Measurements from ENCODE around the gene IER5.

The IER5 gene

GRCh38 chr1:181100934-181101333, 12.4 kb downstream of the IER5 start:
- peaks cover 91% of the 10 kb centered on the region for H3K4me1 Mint-ChIP-seq
- peak overlapping the region; percentile 64 to 91 for H3K4me3 Mint-ChIP-seq
- no peak for ATAC-seq

GRCh38 chr1:181101581-181102226, 13.2 kb downstream of the IER5 start:
- DNase-seq (no peak), ATAC-seq (no peak)
- Mint-ChIP-seq H3K4me1 (peaks cover 91% of the 10 kb centered on the region), H3K27ac (peak overlapping the region in 1 of 2 donors; percentile 28), H3K4me3 (no peak overlapping the region), H3K27me3 (peaks cover 8% of the 10 kb centered on the region), H3K9me3 (no peaks in the 10 kb centered on the region)

More at GRCh38 chr1:181100934-181101333, 12.4 kb downstream of the IER5 start:
- Mint-ChIP-seq H3K27ac (peak overlapping the region in 1 of 2 donors; percentile 99), H3K9me3 (no peaks in the 10 kb centered on the region), H3K27me3 (peaks cover 2% of the 10 kb centered on the region)
- no peak for DNase-seq

GRCh38 chr1:181102841-181103240, 14.3 kb downstream of the IER5 start:
- no peaks in the 10 kb centered on the region for H3K9me3 Mint-ChIP-seq
- peaks cover 13% of the 10 kb centered on the region for H3K27me3 Mint-ChIP-seq
- H3K27ac Mint-ChIP-seq, result no peak overlapping the region
- ATAC-seq, result no peak
- peak overlapping the region in 1 of 2 donors; percentile 0 for H3K4me3 Mint-ChIP-seq
- peaks cover 87% of the 10 kb centered on the region for H3K4me1 Mint-ChIP-seq
- DNase-seq, result no peak

GRCh38 chr1:181103399-181103798, 14.9 kb downstream of the IER5 start:
- Mint-ChIP-seq H3K27ac (no peak overlapping the region), H3K4me1 (peaks cover 87% of the 10 kb centered on the region), H3K9me3 (no peaks in the 10 kb centered on the region), H3K4me3 (peak overlapping the region in 1 of 2 donors; percentile 0), H3K27me3 (peaks cover 19% of the 10 kb centered on the region)
- no peak for ATAC-seq
- no peak for DNase-seq

- DNase-seq (no peak), ATAC-seq (no peak)
- Mint-ChIP-seq H3K27me3 (peaks cover 25% of the 10 kb centered on the region), H3K4me1 (peaks cover 84% of the 10 kb centered on the region), H3K9me3 (no peaks in the 10 kb centered on the region), H3K27ac (peak overlapping the region; percentile 42 to 44), H3K4me3 (peak overlapping the region; percentile 86 to 87)
Observed at GRCh38 chr1:181104042-181104789, 15.7 kb downstream of the IER5 start.

GRCh38 chr1:181104790-181105133, 16.3 kb downstream of the IER5 start:
- Mint-ChIP-seq H3K27me3 (peaks cover 31% of the 10 kb centered on the region), H3K4me1 (peaks cover 79% of the 10 kb centered on the region), H3K27ac (peak overlapping the region in 1 of 2 donors; percentile 42), H3K9me3 (no peaks in the 10 kb centered on the region), H3K4me3 (peak overlapping the region; percentile 86 to 87)
- ATAC-seq, result peak; percentile 51
- peak; percentile 51 to 68 for DNase-seq

- peak; percentile 89 for ATAC-seq
- Mint-ChIP-seq H3K4me3 (peak overlapping the region; percentile 87 to 92), H3K27ac (peak overlapping the region; percentile 74 to 87), H3K9me3 (no peaks in the 10 kb centered on the region), H3K27me3 (peaks cover 37% of the 10 kb centered on the region), H3K4me1 (peaks cover 73% of the 10 kb centered on the region)
- peak; percentile 89 to 92 for DNase-seq
Observed at GRCh38 chr1:181105134-181106021, 16.9 kb downstream of the IER5 start.

- DNase-seq, result no peak
- ATAC-seq, result no peak
- Mint-ChIP-seq H3K4me3 (peak overlapping the region; percentile 81 to 92), H3K27me3 (peaks cover 43% of the 10 kb centered on the region), H3K9me3 (no peaks in the 10 kb centered on the region), H3K4me1 (peaks cover 67% of the 10 kb centered on the region), H3K27ac (peak overlapping the region in 1 of 2 donors; percentile 87)
Observed at GRCh38 chr1:181106022-181106312, 17.5 kb downstream of the IER5 start.

GRCh38 chr1:181106479-181106878, 18.0 kb downstream of the IER5 start:
- DNase-seq, result no peak
- Mint-ChIP-seq H3K4me1 (peaks cover 62% of the 10 kb centered on the region), H3K27me3 (peaks cover 48% of the 10 kb centered on the region)

GRCh38 chr1:181107711-181108110, 19.2 kb downstream of the IER5 start:
- no peak for ATAC-seq
- DNase-seq, result no peak
- H3K4me3 Mint-ChIP-seq, result no peak overlapping the region
- H3K9me3 Mint-ChIP-seq, result no peaks in the 10 kb centered on the region
- peaks cover 51% of the 10 kb centered on the region for H3K27me3 Mint-ChIP-seq
- H3K4me1 Mint-ChIP-seq, result peaks cover 52% of the 10 kb centered on the region
- H3K27ac Mint-ChIP-seq, result no peak overlapping the region

More at GRCh38 chr1:181106479-181106878, 18.0 kb downstream of the IER5 start:
- Mint-ChIP-seq H3K4me3 (no peak overlapping the region), H3K9me3 (no peaks in the 10 kb centered on the region), H3K27ac (no peak overlapping the region)
- ATAC-seq, result no peak

- Mint-ChIP-seq H3K27ac (peak overlapping the region in 1 of 2 donors; percentile 15), H3K4me3 (no peak overlapping the region), H3K9me3 (no peaks in the 10 kb centered on the region), H3K4me1 (peaks cover 45% of the 10 kb centered on the region), H3K27me3 (peaks cover 51% of the 10 kb centered on the region)
- no peak for DNase-seq
- ATAC-seq, result no peak
Observed at GRCh38 chr1:181108304-181108867, 19.9 kb downstream of the IER5 start.

GRCh38 chr1:181110013-181110412, 21.5 kb downstream of the IER5 start:
- Mint-ChIP-seq H3K27ac (no peak overlapping the region), H3K9me3 (no peaks in the 10 kb centered on the region), H3K4me3 (no peak overlapping the region), H3K4me1 (peaks cover 31% of the 10 kb centered on the region), H3K27me3 (peaks cover 51% of the 10 kb centered on the region)
- ATAC-seq, result no peak
- DNase-seq, result no peak

GRCh38 chr1:181111559-181111958, 23.1 kb downstream of the IER5 start:
- Mint-ChIP-seq H3K27me3 (peaks cover 43% of the 10 kb centered on the region), H3K4me3 (no peak overlapping the region), H3K4me1 (peaks cover 20% of the 10 kb centered on the region), H3K9me3 (no peaks in the 10 kb centered on the region), H3K27ac (no peak overlapping the region)
- ATAC-seq, result no peak
- no peak for DNase-seq

GRCh38 chr1:181112071-181112929, 23.8 kb downstream of the IER5 start:
- ATAC-seq (no peak), DNase-seq (no peak)
- H3K4me3 Mint-ChIP-seq, result no peak overlapping the region

More at GRCh38 chr1:181112071-181112929, 23.8 kb downstream of the IER5 start:
- Mint-ChIP-seq H3K9me3 (no peaks in the 10 kb centered on the region), H3K27ac (no peak overlapping the region), H3K27me3 (peaks cover 43% of the 10 kb centered on the region), H3K4me1 (peaks cover 16% of the 10 kb centered on the region)
